NCI-H748 treated with DMSO at 0.1 percent for 48 hours (cell line): ENCODE measurements around the gene STRA6.
"Not testable (repeated sequence)": the region's sequence is repeated elsewhere in the genome, so short reads cannot be mapped to it uniquely, and the experiment has no call there.

Source experiments
- DNase-seq: peaks from one replicate; lab custom pipeline; 2025; lab: John Stamatoyannopoulos, UW

Gene STRA6

GRCh38 chr15:74179983-74180880 lies 22.4 kb downstream of the STRA6 start:
- no peak for DNase-seq

GRCh38 chr15:74179101-74179841 lies 23.3 kb downstream of the STRA6 start:
- no peak for DNase-seq

- no peak for DNase-seq
These were observed 24.1 kb downstream of the STRA6 start for GRCh38 chr15:74178326-74179100.

DNA sequence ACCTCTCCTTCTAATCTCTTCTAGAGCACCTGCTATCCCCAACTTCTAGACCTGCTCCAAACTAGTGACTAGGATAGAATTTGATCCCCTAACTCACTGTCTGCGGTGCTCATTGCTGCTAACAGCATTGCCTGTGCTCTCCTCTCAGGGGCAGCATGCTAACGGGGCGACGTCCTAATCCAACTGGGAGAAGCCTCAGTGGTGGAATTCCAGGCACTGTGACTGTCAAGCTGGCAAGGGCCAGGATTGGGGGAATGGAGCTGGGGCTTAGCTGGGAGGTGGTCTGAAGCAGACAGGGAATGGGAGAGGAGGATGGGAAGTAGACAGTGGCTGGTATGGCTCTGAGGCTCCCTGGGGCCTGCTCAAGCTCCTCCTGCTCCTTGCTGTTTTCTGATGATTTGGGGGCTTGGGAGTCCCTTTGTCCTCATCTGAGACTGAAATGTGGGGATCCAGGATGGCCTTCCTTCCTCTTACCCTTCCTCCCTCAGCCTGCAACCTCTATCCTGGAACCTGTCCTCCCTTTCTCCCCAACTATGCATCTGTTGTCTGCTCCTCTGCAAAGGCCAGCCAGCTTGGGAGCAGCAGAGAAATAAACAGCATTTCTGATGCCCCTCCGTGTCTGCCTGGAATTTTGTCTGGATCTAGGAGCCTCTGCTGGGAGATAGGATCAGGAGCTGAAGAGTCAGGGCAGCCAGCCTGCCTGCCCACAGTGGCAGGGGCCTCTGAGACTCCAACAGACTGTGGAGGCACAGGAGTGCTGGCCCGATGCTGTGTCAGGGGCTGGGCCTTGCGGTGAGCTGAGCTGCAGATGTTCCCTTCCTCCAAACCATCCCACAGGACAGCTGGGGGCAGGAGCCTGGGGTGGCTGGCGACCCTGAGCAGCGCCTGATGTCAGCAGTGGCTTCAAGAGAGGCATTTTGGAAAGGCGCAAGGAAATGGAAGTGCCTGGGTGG lies 26.0 kb downstream of the STRA6 start:
- DNase-seq = no peak

DNA sequence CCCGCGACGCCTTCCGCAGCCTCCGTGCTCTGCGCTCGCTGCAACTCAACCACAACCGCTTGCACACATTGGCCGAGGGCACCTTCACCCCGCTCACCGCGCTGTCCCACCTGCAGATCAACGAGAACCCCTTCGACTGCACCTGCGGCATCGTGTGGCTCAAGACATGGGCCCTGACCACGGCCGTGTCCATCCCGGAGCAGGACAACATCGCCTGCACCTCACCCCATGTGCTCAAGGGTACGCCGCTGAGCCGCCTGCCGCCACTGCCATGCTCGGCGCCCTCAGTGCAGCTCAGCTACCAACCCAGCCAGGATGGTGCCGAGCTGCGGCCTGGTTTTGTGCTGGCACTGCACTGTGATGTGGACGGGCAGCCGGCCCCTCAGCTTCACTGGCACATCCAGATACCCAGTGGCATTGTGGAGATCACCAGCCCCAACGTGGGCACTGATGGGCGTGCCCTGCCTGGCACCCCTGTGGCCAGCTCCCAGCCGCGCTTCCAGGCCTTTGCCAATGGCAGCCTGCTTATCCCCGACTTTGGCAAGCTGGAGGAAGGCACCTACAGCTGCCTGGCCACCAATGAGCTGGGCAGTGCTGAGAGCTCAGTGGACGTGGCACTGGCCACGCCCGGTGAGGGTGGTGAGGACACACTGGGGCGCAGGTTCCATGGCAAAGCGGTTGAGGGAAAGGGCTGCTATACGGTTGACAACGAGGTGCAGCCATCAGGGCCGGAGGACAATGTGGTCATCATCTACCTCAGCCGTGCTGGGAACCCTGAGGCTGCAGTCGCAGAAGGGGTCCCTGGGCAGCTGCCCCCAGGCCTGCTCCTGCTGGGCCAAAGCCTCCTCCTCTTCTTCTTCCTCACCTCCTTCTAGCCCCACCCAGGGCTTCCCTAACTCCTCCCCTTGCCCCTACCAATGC lies 27.1 kb downstream of the STRA6 start:
- DNase-seq = no peak

GRCh38 chr15:74174958-74175253 lies 27.7 kb downstream of the STRA6 start:
- no peak for DNase-seq

GRCh38 chr15:74174219-74174957 lies 28.2 kb downstream of the STRA6 start:
- DNase-seq = no peak

DNA sequence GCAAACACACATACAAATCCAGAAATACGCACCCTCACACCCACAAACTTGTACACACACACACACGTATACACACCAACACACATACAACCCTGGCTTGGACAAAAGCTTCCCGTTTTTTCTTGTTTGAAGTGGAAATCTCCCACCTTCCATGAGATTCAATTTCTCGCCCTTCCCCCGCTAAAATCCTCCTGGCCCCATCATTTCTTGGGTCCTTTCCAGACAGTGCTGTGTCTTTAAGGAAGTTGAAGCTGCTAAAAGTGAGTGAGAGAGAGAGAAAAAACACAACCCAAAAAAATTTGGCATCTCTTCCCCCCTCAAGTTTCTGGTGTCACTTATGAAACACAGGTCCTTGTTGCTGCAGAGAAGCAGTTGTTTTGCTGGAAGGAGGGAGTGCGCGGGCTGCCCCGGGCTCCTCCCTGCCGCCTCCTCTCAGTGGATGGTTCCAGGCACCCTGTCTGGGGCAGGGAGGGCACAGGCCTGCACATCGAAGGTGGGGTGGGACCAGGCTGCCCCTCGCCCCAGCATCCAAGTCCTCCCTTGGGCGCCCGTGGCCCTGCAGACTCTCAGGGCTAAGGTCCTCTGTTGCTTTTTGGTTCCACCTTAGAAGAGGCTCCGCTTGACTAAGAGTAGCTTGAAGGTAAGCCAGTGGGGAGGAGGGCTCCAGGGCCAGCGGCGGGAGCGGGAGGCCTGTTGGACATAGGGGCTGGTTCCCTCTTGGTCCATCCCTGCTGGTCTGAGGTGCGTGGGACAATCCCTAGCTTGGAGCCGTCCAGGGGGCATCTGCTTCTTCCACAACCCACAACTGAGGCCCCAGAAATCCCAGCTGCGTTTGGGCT lies 29.0 kb downstream of the STRA6 start, which contains the start of gene ISLR:
ISLR (plus strand) TSS at position 331 of the 839 bp plus-strand sequence. CDS start 1,149 bp downstream, outside the sequence.
- DNase-seq = no peak

DNA sequence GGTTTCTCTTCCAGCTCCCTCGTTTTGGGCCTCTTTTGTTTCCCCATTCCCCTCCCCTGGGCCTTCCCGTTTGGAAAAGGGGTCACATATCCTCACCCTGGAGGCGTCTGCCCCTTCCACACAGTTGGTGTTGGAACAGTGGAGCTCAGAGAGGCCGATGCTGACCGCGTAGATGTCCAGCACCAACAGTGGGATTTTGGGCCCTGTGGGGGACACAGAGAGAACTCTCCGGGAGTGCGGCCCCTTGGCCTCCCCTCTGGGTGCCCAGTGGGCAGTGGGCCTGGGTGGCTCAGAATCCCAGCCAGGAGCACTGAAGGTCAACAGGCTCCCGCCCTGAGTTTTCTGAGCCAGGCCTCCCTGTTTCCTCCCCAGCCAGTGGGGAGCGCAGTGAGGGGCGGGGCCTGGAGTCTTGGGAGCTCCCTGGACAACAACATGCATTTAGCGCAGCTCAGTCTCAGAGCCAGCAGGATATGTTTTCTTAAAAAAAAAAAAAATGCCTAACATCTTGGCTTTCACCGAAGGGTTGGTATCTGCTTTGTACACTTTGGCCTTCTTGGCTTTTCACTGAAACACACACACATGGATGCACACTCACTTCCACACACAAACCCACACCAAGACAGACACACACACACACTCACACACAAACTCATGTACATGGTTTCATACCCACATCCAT lies 29.7 kb downstream of the STRA6 start:
- no peak for DNase-seq

GRCh38 chr15:74171965-74172541 lies 30.5 kb downstream of the STRA6 start:
- no peak for DNase-seq

DNA sequence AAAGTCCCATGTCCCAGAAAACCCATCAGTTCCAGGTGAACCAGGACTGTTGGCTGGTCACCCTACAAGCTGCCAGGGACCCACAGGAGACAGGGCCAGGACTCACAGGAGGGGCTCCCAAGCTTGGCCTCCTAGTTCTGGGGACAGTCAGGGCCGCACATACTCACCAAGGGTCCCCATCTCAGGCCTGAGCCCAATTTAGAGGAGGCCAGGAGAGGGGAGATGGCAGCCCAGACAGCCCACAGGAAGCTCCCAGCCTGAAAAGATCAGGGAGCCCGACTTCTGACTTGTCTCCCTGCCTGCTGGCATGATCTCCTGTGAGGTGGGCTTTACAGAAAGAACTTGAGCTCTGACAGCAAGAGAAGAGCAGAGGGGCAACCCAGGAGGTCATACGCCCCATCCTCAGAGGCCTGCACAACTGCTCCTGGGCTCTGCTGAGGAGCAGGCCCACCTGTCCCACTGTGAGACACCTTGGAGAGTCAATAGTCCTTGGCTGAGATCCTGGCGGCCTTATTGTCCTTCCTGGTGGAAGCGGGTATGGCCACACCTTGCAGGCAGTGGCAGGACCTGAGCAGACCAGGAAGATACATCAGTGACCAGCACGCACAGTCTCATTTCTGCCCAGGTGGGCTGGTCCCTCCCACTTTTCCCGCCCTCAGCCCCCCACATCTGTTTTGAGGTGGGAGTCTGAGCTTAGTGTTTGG lies 31.6 kb downstream of the STRA6 start:
- no peak for DNase-seq

GRCh38 chr15:74170071-74170844 lies 32.3 kb downstream of the STRA6 start:
- no peak for DNase-seq

GRCh38 chr15:74168711-74169126 lies 33.9 kb downstream of the STRA6 start:
- no peak for DNase-seq

DNA sequence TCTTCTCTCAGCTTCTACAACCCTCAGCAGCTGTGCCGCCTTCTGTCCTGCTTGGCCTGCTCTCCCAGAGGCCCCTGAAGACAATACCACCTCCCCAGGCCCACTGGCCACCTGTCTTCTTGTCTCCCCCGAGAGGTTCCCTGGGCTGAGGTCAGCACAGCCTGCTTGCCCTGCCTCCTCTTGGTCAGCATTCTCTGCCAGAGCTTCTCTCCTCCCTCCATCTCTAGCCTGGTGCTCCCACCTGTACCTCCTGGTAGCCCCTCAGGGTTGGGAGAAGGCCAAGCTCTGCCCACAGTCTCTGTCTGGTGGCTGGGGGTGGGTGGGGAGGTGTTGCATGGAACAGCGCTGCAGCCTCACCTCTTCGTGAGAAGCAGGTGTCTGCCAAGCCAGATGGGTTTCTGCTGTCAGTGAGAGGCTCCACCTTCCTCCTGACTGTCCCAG lies 34.7 kb downstream of the STRA6 start:
- DNase-seq = no peak

DNA sequence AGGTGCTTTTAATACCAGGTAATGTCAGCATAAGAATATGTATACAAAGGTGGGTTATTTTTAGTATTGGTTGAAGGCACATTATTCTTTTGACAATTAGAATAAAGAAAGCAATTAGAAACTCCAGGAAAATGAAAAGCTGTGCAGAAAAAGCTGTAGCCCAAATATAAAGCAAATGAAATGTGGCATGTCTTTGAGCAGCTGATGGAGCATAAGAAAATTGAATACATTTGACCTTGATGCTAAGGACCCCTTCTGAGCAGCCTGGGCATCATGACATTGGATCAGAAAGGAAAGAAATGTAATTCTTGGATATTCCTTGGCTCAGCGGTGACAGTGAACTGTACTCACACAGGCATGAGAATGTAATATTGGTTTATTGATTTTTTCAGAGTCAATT lies 37.1 kb downstream of the STRA6 start:
- no peak for DNase-seq

GRCh38 chr15:74162195-74162536 lies 40.4 kb downstream of the STRA6 start:
- DNase-seq = not testable (repeated sequence)
